SKM-1 (cell line): ENCODE results near the gene HMCN1.

ENCODE experiments used
- DNase-seq: peaks from one replicate; lab custom pipeline; 2025; ENCODE audit not compliant: unreplicated experiment; lab: John Stamatoyannopoulos, UW

The HMCN1 gene

DNA sequence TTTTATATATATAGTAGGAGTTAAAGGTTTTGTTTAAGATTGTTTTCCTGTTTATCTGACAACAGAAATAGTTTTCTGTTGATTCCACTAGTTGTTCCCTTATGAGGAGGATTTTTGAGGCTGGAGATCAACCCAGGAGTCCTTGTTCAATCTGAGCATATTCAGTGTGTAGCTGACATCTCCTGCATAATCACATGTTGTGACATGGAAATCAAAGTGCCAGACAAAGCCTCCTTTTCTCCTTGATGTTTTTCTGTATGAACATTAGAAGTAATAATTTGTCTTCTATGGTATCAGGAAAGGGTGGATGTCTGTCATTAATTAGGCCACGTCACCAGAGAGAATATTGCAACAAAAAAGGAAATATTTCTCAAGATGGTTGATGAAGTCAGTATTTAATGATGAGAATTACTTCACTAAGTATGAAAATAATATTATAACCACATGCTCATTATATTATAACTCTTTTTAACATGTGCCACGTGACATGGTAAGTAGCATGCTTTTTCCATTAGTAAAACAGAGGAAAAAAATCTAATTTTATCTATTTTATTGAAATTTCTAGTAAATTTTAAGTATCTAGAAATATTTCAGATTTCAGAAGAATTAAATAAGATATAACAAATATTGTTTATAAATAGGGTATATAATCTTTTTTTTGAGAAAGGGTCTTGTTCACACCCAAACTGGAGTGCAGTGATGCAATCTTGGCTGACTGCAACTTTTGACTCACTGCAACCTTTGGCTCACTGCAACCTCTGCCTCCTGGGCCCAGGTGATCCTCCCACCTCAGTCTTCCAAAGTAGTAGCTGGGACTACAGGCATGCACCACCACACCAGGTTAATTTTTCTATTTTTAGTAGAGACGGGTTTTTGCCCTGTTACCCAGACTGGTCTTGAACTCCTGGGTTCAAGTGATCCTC is 223.5 kb downstream of the HMCN1 start:
- DNase-seq: no peak

DNA sequence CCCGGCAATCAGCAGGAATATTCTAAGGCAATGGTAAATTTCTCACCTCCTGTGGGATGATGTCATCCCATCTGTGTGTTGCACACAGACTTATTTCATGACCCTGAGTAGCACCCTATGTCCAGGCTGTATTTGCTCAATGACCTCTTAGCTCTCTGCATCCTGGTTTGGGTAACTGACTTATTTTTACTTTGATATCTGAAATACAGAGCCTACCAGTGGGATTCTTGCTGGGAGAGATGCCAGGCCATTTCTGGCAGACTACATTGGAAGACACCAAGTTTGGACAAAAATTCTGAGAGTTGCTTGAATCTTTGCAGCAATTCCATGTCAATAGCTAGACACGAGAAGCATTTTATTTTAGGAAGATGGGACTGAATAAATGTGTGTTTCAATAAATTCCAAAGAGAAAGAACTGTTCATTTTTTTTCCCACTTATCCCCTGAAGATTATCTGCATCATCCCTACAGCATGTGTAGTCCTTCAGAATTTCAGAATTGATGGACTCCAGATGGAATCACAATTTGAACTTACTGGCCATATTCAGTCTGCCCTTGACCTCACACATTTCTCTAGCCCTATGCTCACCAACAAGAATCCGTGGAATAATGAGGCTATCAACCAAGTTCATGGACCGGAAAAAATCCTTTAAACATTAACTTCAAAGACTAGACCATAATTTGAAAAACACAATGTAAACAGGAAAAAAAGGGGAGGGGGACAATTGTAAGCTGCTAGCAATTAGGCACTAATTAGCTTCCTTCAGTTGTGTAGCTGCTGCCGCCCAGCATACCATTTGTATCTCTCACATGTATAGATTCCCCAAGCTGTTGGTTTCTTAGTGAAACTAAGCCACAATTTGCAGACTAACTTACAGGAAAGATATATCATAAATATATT is 226.5 kb downstream of the HMCN1 start:
- no peak for DNase-seq

DNA sequence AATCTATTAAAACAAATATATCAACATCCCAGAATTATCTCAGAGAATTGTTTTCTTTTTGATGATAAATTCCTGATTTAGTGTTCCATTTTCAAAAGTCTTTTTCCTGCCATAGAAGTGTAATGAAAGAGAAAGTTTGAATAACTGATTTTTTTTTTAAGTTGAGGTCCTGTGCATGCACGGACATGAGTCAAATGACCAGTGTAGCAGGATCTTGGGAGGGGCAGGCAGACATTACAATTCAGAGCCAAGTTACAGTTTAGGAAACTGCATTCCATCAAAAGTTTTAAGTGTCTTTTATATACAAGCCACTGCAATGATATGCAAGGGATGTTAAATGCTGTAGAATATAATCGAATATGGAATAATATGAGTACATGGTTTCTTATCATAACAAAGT is 227.5 kb downstream of the HMCN1 start:
- no peak for DNase-seq

DNA sequence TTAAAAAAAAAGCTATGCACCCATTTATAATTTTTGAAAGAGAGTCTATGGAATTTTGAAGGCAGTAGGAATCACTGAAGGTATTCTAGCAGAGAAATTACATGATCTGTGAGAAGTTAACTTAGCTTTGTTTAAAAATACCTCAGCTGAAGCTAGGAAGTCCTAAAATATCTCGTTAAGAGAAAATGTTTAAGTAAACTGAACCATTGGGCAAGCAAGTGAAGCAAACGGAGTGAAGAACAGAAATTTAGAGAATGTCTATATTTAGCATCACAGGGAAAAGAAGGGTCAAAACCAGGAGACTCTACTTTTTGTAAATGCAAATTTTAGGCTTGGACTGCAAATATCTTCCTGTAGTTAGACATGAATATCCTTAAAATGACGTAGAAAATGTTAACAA is 230.8 kb downstream of the HMCN1 start:
- no peak for DNase-seq

DNA sequence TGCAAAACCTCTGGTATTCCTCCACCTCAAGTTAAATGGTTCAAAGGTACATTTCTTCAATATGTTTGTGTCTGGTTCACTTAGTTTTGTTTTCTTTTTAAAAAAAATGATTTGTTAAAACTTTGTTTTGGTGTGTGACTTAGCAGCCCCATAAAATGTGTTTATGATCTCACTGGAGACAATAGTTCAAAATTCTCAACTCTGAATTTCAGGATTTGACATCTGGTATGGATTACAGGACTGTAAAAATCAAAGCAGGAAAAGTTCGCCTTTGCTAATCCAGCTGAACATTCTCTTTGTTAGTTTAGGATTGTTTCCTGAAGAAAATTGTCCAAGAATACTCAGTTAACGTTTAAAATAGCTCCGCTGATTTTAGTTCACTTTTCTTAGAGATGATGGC is 231.7 kb downstream of the HMCN1 start:
- no peak for DNase-seq

DNA sequence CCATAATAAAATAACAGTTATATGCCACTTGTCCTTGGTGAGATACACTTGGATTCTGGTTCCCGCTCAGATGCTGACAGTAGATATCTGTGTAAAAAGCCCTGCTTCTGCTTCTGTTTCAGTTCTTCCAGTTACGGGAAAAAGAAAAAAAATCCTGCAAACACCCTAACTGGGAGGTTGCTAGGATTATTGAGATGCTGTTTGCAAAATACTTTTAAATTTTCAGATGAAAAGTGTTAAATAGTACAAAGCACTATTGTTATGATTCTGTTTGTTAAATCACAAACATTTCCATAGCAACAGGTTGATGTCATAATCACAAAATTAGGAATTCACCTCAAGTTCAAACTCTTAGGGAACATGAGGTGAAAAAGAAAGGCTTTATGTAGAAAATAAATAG is 232.3 kb downstream of the HMCN1 start:
- no peak for DNase-seq

DNA sequence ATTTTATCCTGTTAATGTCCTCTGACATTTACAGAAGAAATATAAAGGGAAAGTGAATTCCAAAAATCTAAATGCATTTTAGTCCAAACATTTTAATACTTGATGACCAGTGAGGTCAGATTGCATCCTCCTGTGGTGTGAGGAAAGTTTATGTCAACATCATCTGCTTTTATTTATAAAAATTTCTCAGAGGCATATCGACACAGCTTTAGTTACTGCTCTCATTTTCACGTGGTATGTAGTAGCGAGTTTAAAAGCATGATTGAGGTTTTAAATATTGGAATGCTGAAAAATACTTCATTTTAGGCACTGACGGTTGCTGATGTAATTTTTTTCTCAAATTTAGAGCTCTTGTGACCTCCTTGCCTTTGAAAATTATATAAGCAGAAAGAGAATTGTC is 234.8 kb downstream of the HMCN1 start:
- no peak for DNase-seq

DNA sequence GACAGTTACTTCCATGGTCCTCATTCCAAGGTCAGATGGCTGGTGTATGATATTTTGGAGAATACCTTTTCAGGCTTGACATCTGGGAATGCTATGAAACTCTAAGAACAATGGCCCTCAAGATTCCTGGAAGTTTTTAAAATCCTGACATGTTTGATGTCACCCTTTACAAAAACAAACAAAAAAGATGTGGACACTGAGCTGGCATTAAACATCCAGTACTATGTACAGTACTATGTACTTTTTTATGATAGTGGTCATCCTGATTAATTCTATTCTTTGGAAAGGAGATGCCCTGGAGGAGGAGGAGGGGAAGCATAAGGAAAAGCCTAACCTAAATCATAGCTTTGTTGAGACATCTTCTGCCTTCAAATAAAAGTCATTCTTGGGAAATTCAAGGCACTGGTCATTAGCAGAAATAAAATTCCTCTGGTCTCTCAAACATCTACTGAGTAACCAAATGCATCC is 235.4 kb downstream of the HMCN1 start:
- DNase-seq: no peak

DNA sequence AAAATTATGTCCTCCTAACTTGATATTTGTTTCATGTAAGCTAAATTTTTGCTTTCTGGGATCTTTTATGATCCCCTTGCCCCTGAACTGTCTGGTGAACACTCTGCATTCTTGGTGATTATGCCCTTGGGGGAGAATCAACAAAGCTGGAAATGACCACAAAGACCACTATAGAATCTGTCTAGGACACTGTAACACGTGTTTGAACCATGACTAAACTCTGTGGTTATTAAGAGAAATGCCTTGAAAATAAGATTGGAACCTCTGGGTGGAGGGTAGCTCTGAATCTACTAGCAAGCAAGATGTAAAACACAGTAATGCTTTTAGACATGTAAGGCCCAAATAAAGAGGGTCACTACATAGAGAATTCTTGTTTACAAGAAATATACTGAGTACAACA is 237.5 kb downstream of the HMCN1 start:
- no peak for DNase-seq

DNA sequence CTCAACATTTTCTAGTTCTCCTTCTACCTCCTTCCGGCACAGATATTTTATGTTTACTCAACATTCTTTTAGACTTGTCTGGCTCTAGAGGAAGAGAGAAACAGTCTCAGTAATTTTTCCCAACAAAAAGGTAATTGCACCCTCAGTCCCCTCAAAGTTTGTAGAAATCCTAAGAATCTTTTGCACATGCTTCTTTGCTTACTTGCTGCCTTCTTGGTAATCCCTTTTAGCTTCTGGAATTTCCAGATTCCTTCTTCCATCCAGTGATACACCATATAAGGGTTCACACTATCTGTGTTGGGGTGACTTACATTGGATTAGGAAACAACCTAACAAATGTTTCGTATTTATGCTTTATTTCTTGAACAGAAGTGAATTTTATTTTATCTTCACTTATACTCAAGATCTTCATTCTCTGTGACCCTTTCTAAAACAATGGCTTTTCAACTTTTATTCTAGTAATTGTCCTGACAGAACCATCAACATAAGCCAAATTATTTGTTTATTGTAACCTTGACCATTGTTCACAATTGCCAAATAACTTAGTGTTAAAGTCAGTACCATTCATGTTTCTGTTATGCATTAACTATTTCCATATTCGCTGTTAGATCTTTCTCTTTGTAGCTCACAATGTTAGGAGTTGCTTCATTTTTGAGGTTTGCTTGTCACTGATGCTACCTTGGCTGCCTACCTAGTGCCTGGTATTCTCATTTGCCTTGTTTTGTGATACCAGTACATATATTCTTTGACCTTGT is 238.1 kb downstream of the HMCN1 start:
- DNase-seq: no peak

DNA sequence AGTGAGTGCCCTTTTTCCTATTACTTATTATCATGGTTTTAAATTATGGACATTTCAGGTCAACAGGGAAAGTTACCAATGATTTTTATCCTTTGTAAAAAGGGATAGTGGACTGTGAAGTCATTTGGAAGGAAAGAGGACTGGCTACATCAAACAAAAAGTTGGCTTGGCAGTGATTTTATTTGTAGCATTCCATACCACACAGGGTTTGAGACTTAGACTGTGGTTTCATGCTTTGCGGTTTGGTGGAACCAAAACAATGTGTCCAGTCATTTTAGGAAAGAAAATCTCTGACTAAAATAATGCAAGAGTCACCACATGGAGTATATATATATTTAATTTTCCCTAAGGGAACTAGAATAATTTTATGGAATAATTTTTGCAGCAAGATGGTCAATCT is 239.5 kb downstream of the HMCN1 start:
- DNase-seq: no peak

DNA sequence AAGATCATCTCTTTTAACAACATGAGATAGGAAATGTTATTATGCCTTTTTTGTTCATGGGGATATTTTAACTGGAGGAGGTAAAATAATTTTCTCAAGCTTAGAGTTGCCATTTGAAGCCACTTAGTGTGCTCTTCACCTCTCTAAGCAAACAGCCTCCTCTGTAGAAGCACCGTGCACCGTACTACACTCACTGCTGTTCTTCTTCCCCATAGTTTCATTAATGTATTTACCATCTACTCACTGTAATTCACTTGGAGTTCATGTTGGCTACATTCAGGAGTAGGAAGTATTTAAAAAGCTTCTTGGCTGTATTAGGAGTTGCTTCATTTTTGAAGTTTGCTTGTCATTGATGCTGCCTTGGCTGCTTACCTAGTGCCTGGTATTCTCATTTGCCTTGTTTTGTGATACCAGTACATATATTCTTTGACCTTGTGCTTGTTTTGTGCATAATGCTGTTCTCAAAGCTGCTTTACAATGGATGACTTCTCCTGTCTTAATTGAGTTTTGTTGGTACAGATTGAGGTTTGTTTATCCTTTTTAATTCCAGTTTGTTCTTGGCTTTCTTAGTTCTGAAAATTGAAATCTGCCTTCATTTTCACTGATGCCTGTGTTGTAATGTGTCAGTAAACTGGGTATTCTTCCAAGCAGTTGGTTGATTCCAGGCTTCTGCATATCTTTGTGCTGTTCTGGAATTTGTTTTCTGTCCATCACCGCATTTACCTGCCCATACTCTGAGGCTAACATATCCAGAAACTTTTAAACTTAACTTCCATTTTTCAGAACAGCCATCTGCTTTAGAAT is 240.4 kb downstream of the HMCN1 start:
- no peak for DNase-seq

DNA sequence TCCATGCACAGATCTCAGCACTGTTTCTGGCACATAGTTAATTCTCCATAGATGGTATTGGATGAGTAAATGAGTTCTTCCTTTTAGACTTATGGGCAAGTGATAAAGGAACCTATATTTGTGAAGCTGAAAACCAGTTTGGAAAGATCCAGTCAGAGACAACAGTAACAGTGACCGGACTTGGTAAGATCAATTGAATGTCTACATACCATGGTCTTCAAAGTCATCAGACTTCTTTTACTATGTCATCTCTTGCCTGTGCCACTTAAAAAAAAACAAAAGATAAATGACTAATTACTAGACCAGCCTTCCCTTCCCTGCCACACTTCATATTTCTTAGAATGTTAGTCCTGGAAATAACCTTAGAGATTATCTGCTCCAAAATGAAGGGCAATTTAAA is 246.7 kb downstream of the HMCN1 start:
- no peak for DNase-seq

DNA sequence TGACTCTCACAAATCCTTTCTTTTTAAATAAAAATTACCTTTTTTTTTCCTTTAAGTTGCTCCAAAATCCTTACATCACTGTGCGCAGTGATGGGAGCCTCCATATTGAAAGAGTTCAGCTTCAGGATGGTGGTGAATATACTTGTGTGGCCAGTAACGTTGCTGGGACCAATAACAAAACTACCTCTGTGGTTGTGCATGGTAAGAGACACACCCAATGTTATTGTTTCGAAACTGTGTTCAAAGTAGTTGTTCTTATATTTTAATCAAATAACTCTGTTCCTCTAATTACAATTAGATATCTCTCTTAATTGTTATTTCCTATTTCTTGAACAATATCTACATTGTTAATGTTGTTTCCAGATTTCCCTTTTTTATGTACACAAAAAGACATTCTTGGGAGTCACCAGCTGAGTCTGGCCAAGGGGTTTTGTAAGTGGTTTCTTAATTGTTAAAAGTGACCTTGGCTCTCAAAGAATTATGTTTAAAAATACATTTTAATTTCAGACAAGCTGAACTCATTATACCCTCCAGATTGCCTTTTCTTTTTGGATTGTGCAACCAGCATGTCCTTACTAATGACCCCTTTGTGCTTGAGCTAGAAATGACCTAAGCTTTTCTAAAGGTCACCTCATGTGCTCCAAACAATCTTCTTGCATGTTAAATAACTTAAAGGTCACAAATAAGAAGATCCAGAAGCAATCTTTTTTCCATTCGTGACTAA is 250.1 kb downstream of the HMCN1 start:
- DNase-seq: no peak

DNA sequence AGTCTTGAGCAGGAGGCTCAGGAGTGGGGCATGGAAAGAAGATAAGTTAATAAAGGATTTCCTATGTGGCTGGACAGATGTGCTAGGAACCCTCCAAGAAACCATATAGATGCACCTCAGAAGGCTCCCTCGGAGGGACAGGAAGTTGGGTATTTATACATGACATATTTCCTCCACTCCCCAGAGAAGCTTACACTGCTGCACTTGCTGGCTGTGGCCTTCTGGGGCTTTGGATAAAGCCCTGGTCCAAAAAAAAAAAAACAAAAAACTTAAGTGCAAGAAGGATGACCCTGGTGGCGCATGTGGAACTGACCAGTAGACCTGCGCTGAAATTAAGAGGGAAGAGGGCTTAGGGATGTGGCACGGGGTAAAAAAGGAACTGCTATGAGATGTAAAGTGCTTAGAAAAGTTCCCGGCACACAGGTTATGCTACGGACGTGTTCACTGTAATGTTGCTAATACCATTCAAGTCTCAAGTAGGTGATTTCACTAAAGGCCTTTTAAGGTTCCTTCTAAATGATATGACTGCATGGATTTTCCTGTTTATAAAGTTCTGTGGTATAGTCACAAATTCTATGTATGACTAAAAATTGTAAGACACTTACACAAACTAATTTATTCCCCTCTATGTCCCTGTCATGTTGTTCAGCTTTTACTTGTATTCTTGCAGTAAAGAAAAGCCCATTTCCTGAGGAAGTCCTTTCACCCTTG is 253.6 kb downstream of the HMCN1 start:
- DNase-seq: no peak

DNA sequence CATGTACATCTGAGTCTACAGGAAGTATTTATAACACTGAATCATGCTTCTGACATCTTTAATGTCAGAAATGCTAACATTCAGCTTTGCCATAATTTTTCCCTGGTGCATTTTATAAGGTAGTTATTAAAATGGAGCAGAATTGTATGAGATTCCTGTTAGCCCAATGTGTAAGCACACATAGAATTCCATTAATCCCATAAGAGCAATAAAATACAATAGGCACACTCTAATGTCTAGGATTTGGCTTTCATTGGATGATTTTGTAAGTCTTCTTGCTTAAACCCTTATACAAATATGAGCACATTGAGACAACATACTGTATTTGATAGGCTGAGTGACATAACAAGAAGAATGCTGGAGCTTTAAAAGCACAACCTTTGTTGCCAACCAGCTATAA is 256.4 kb downstream of the HMCN1 start:
- DNase-seq: no peak

DNA sequence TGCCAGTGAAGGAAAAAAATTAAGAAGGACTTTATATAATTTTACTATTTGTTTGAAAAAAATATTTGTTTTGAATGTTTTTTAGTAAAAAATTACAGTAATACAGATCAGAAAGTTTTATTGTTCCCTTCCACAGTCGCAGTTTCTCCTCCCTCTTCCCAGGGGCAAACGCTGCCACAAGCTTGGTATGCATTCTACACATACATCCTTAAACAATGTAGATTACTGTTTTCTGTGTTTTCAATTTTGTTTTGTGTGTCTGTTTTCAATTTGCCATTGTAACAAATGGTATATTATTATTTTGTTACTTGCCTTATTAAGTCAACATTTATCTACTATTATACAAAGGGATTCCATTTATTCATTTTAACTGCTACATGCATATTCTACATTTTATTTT is 257.1 kb downstream of the HMCN1 start:
- no peak for DNase-seq

DNA sequence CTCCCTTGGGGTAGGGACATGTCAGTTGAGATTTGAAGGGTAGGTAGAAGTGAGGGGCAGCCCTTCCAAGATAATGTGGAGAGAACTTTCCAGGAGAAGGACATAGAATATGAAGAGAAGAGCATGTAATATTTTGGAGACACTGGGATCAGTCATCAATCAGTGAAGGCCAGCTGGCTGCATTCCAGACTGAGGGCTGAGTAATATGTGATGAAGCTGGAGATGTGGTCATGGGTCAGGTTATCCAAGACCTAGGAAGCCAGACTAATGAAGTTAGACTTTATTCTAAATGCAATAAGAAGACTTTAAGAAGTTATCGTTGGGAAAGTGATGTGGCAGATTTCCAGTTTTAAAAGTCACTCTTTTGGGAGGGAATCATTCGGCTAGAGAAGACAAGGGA is 262.0 kb downstream of the HMCN1 start:
- DNase-seq: no peak

DNA sequence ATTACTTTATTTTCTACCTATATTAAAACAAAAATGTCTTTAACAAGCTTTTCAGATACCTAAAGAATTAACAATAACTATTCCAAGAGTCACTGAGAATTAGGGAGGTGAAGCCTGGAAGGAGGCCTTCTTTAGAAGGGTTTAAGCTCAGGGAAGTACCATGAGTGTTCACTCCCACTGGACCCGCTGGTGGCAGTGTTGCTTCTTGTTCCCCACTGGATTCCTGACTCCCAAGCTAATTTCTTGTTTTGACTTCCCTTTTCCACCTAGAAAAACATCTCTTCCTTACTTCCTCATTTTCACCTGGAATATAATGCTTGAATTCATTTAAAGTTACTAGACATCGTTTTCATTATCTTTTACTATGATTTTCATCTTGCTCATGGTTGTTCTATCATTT is 264.2 kb downstream of the HMCN1 start:
- DNase-seq: no peak
